NCI-H1436 treated with DMSO at 0.1 percent for 48 hours (cell line): Measurements from ENCODE around the gene TIMM9.
"Not testable (repeated sequence)": the region's sequence is repeated elsewhere in the genome, so short reads cannot be mapped to it uniquely, and the experiment has no call there.

Experiments
- DNase-seq: peaks from one replicate; lab custom pipeline; 2025; lab: John Stamatoyannopoulos, UW

TIMM9 gene

GRCh38 chr14:58427281-58428117 lies at the start of gene TIMM9, which contains the start of gene KIAA0586:
Gene TIMM9 (minus strand): TSS chr14:58427531. CDS start chr14:58411945, 15,586 bp downstream.
Gene KIAA0586 (plus strand): TSS chr14:58427719. CDS start chr14:58428265, 546 bp downstream.
- DNase-seq, result peak; percentile 89

GRCh38 chr14:58476320-58476719 lies 49.0 kb upstream of the TIMM9 start:
- DNase-seq, result no peak

- no peak for DNase-seq
These were observed 42.0 kb upstream of the TIMM9 start for GRCh38 chr14:58469309-58469708.

GRCh38 chr14:58467575-58467974 lies 40.2 kb upstream of the TIMM9 start:
- DNase-seq, result no peak

- DNase-seq, result no peak
These were observed 39.1 kb upstream of the TIMM9 start for GRCh38 chr14:58466459-58466858.

GRCh38 chr14:58465421-58465820 lies 38.1 kb upstream of the TIMM9 start:
- no peak for DNase-seq

- no peak for DNase-seq
These were observed 37.3 kb upstream of the TIMM9 start for GRCh38 chr14:58464652-58465051.

- no peak for DNase-seq
These were observed 35.8 kb upstream of the TIMM9 start for GRCh38 chr14:58463147-58463546.

- DNase-seq, result no peak
These were observed 33.4 kb upstream of the TIMM9 start for GRCh38 chr14:58460772-58461171.

GRCh38 chr14:58455593-58456265 lies 28.4 kb upstream of the TIMM9 start:
- DNase-seq, result no peak

GRCh38 chr14:58444627-58445026 lies 17.3 kb upstream of the TIMM9 start:
- no peak for DNase-seq

GRCh38 chr14:58439476-58439875 lies 12.1 kb upstream of the TIMM9 start:
- DNase-seq, result no peak

- DNase-seq, result no peak
These were observed 2.8 kb upstream of the TIMM9 start for GRCh38 chr14:58430156-58430555.

- no peak for DNase-seq
These were observed 870 bp upstream of the TIMM9 start for GRCh38 chr14:58428118-58428683.

- no peak for DNase-seq
These were observed 556 bp downstream of the TIMM9 start for GRCh38 chr14:58426670-58427280.

- not testable (repeated sequence) for DNase-seq
These were observed 10.4 kb downstream of the TIMM9 start for GRCh38 chr14:58416934-58417333.

GRCh38 chr14:58415636-58416547 lies 11.4 kb downstream of the TIMM9 start:
- DNase-seq, result no peak

GRCh38 chr14:58414845-58415244 lies 12.5 kb downstream of the TIMM9 start:
- DNase-seq, result no peak

- DNase-seq, result no peak
These were observed 18.6 kb downstream of the TIMM9 start for GRCh38 chr14:58408681-58409215.

- DNase-seq, result no peak
These were observed 25.7 kb downstream of the TIMM9 start for GRCh38 chr14:58401587-58401986.

- DNase-seq, result no peak
These were observed 28.4 kb downstream of the TIMM9 start for GRCh38 chr14:58398895-58399294.
